NCI-H524 treated with DMSO at 0.1 percent for 48 hours (cell line): Measurements from ENCODE around the gene SPSB1.

Source experiments
- DNase-seq: peaks from one replicate; lab custom pipeline; 2025; lab: John Stamatoyannopoulos, UW

Gene SPSB1

GRCh38 chr1:9260059-9260766 lies 32.5 kb upstream of the SPSB1 start:
- no peak for DNase-seq

GRCh38 chr1:9261496-9261895 lies 31.2 kb upstream of the SPSB1 start:
- DNase-seq = no peak

- no peak for DNase-seq
These were observed 30.4 kb upstream of the SPSB1 start for GRCh38 chr1:9262096-9262986.

GRCh38 chr1:9263276-9263855 lies 29.3 kb upstream of the SPSB1 start:
- no peak for DNase-seq

GRCh38 chr1:9263984-9264872 lies 28.5 kb upstream of the SPSB1 start:
- no peak for DNase-seq

GRCh38 chr1:9265037-9265436 lies 27.7 kb upstream of the SPSB1 start:
- DNase-seq = no peak

GRCh38 chr1:9265968-9266367 lies 26.7 kb upstream of the SPSB1 start:
- DNase-seq = no peak

GRCh38 chr1:9267352-9267686 lies 25.4 kb upstream of the SPSB1 start:
- DNase-seq = no peak

GRCh38 chr1:9267827-9268581 lies 24.7 kb upstream of the SPSB1 start:
- no peak for DNase-seq

- no peak for DNase-seq
These were observed 23.6 kb upstream of the SPSB1 start for GRCh38 chr1:9269078-9269501.

GRCh38 chr1:9269721-9270120 lies 23.0 kb upstream of the SPSB1 start:
- no peak for DNase-seq

GRCh38 chr1:9270290-9270883 lies 22.3 kb upstream of the SPSB1 start:
- no peak for DNase-seq

GRCh38 chr1:9271283-9271682 lies 21.4 kb upstream of the SPSB1 start:
- DNase-seq = no peak

- no peak for DNase-seq
These were observed 20.7 kb upstream of the SPSB1 start for GRCh38 chr1:9271861-9272595.

GRCh38 chr1:9273177-9273576 lies 19.5 kb upstream of the SPSB1 start:
- DNase-seq = no peak

GRCh38 chr1:9275161-9275560 lies 17.5 kb upstream of the SPSB1 start:
- DNase-seq = no peak

- DNase-seq = peak; percentile 34
These were observed 17.1 kb upstream of the SPSB1 start for GRCh38 chr1:9275567-9276034.

GRCh38 chr1:9278116-9278515 lies 14.6 kb upstream of the SPSB1 start:
- no peak for DNase-seq

- no peak for DNase-seq
These were observed 14.0 kb upstream of the SPSB1 start for GRCh38 chr1:9278585-9279153.
